HG03095 (cell line): Measurements from ENCODE around the gene CAMSAP1.

Experiments
- ATAC-seq: cut with Tn5 transposase; IDR thresholded peaks from one replicate; pipeline ENCODE4 v1.9.1; 2021; ENCODE audit warnings: moderate library complexity; ENCODE audit not compliant: unreplicated experiment

The CAMSAP1 gene

DNA sequence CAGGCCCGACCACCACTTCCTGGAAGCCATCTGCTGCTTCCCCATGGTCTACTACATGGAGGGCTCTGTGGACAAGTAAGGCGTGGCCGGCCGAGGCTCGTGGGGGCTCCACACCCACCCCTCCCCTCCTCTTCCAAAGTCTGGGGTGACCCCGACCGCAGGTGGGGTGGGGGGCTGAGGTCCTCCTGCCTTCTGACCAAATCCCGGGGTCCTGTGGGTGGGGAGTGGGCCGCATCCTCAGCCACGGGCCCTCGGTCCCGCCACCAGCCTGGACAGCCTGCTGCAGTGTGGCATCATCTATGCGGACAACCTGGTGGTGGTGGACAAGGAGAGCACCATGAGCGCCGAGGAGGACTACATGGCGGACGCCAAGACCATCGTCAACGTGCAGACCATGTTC, 128.9 kb downstream of the CAMSAP1 start:
- no peak for ATAC-seq

DNA sequence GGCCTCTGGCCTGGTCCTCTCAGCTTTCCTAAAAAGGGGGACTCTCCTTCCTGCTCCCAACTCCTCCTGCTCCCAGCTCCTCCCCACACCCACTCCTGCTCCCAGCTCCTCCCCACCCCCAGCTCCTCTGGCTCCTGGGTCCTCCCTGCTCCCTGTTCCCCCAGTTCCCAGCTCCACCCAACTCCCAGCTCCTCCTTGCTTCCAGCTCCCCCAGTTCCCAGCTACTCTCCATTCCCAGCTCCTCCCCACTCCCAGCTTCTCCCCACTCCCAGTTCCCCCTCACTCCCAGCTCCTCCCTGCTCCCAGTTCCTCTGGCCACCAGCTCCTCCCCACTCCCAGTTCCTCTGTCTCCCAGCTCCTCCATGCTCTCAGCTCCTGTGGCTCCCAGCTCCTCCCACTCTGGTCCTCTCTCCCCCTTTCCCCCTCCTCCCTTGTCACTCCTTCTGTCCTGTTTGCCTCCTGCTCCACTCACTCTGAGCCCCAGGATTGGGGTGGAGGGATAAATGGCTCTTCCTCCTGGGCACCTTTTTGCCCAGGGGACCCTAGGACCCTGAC, 129.6 kb downstream of the CAMSAP1 start:
- ATAC-seq, result no peak

DNA sequence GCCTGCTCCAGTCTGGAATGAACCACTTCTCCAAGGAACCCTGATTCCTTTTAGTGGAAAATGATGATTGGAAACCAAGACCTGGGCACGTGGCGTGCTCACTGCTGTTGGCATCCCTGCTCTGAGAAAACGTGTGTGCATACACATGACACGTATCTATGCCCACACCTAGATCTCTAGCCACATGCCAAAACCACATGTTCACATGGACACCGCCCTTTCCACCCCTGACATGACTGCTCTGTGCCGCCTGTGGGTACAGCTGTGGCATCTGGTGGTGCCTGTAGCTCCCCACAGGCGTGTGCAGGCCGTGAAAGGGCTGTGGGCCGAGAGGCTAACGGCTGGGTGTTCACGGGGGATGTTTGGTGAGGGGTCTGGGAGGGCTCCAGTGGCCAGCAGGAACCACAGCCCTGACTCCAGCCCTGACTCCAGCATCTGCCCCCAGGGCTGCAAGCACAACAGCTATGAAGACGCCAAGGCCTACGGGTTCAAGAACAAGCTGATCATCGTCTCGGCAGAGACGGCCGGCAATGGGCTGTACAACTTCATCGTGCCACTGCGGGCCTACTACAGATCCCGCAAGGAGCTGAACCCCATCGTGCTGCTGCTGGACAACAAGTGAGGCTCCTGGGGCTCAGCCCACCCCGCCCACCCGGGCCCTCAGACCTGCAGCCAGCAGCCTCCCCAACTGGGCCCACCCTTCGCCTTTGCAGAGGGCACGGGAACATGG, 130.3 kb downstream of the CAMSAP1 start:
- no peak for ATAC-seq

DNA sequence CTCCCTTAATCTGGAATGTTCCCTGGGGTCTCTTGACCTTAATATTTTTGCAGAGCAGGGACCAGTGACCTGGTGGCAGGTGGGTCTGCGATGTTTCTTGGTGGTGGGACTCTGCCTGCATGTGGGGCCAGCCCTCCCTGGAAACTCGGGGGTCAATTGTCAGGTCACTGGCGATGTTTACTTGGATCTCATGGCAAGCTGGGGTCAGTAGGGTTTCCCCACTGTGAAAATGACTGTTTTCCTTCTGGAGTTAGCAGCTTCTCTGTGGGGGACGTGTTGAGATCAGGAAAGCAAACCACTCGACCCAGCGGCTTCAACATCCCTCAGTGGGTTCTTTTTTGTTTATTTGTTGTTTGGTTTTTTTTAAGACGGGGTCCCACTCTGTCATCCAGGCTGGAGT, 131.4 kb downstream of the CAMSAP1 start:
- no peak for ATAC-seq

DNA sequence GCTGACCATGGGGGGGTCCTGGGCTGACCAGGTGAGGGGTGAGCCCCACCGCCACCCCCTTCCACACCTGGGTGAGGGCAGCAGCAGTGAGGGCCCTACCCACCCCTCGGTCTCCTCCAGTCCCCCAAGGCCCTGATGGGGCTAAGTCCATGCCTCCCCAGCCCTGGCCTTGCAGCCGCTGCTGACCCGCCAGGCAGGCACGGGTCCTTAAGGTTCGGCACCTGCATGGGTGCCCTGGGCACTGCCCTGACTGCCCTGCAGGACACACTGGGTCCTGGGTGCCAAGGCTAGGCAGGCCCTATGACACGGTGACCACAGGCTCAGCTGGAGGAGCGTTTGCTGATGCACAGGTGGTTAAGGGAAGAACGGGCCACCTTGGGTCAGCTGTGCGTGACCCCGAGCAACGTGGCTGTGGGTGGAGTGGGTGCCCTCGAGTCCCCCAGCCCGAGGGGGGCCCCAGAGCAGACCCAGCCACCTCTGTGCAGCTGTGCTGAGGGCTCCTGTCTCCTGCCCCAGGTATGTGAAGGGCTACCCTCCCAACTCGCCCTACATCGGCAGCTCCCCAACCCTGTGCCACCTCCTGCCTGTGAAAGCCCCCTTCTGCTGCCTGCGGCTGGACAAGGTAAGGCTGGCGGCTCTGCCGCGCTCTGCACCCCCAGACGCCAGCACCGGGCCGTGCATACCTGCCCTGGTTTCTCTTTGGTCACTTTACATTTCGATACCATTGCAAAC, 132.4 kb downstream of the CAMSAP1 start:
- no peak for ATAC-seq

DNA sequence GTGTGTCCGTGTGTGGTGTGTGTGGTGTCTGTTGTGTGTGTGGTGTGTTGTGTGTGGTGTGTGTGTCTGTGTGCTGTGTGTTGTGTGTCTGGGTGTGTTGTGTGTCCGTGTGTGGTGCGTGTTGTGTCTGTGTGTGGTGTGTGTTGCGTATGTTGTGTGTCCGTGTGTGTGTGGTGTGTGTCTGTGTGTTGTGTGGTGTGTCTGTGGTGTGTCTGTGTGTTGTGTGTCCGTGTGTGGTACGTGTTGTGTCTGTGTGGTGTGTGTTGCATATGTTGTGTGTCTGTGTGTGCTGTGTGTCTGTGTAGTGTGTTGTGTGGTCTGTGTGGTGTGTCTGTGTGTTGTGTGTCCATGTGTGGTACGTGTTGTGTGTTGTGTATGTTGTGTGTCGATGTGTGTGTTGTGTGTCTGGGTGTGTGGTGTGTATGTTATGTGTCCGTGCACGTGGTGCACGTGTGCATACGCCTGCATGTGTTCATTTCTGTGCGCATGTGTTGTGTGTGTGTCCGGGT, 133.1 kb downstream of the CAMSAP1 start:
- no peak for ATAC-seq

DNA sequence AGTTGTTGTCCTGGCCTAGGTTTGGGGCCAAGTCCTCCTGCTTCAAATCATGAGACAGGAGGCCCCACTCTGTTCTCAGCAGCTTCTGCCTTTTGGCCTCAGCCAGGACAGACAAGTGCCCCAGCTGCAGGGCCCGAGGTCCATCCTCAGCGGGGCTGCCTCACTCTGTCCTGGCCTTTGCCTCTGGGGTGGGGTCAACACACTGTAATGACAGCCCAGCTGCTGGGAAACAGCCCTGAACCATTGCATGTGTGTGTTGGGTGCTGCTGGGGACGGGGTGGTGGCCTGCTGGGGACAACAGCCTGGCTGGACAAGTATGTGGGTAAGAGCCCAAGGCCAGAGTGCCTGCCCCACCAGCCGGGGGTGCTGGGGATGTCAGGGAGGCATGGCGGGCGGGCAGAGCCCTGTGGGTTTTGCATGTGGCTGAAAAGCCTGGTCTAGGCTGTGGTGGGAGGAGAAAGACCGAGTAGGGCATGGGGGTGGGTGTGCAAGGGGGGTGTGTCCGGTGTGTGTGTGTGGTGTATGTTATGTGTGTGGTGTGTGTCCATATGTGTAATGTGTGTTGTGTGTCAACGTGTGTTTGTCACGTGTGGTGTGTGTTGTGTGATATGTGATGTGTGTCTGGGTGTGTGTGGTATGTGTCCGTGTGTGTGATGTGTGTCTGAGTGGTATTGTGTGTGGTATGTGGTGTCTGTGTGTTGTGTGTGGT, 133.7 kb downstream of the CAMSAP1 start:
- ATAC-seq, result no peak

DNA sequence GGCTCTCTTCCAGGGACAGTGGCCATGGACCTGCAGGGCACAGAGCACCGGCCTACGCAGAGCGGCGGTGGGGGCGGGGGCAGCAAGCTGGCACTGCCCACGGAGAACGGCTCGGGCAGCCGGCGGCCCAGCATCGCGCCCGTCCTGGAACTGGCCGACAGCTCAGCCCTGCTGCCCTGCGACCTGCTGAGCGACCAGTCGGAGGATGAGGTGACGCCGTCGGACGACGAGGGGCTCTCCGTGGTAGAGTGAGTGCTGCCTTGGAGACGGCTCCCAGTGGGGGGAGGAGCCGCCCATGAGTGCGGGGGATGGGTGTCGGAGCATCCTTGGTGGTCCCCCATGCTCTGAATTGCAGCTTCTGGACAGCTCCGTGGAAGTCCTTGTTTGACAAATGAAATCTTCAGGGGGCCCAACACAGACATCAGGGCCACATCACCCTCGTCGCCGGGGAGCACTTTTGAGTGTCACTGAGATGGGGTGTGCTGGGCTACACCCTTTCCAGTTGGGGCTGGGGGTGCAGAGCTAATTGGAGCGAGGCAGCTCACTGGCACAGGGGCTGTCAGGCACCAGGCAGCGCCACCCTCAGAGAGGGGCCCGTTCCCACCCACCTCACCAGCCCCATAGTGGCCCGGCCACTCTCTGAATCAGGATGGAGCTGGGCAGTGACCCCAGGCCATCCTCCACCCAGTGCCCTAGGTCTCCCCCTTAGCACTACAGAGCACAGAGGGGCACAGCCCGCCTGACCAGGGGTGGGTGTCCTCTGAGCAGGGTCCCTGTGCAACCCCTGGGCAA, 134.4 kb downstream of the CAMSAP1 start:
- ATAC-seq, result no peak

DNA sequence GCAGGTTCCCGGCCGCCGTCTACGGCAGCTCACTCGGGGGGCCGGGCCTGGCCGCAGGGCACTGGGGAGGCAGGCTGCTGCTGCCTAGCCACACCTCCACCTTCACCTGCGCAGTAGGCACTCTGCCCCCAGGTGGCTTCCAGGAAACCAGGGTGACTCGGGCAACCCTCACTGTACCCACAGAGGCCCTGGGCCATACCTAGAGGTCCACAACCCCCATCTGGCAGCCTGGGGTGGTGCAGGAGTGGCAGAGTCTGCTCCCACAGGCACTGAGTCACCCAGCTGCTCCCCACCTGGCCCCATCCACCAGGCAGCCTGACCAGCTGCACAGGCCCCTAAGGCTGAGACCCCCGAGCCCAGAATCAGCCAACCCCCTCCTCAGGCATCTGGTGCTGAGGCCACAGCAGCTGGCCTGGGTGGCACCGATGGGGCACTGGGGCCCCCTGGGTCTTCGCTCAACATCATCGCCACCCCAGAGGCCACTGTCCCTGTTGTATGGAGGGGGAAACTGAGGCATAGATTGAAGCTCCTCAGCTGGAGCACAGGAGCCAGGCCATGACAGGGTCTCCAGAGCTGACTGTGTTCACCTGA, 135.2 kb downstream of the CAMSAP1 start:
- ATAC-seq, result no peak

DNA sequence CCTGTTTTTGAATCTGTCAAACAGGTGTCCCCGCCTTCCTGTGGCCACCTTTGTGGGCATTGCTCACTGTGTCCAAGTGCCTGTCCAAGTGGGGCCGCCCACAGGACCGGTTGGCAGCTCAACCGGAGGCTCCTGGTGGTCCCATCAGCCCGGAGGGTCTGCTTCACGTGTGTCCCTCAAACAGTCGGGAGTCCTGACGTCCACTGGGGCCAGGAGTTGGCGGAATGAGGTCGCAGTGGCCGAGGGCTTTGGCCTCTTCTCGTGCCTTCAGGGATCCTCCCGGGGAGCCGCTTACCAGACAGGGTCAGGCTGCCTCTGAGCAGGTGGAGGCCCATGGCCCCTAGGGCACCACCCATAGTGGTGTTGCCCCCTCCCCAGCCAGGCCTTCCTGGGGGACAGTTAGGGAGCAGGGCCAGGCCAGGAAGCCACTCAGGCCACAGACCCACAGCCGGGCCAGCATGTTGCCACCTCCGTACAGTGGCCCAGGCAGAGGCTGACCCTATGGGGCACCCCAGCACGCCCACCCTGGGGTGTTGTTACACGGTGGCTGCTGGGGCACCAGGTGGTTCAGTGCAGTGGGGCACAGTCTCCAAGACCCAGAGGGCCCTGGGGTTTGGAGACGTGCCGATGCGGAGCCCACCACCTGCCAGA, 135.8 kb downstream of the CAMSAP1 start:
- no peak for ATAC-seq

DNA sequence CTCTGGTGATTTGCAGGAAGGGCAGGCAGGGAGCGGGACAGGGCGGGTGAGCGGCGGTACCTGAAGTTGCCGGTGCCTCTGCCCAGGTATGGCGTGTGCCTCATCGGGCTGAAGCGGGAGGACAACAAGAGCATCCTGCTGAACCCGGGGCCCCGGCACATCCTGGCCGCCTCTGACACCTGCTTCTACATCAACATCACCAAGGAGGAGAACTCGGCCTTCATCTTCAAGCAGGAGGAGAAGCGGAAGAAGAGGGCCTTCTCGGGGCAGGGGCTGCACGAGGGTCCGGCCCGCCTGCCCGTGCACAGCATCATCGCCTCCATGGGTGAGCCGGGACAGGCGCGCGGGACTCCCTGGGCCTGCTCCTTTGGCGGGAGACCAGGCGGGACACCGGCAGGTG, 136.6 kb downstream of the CAMSAP1 start:
- ATAC-seq, result no peak

DNA sequence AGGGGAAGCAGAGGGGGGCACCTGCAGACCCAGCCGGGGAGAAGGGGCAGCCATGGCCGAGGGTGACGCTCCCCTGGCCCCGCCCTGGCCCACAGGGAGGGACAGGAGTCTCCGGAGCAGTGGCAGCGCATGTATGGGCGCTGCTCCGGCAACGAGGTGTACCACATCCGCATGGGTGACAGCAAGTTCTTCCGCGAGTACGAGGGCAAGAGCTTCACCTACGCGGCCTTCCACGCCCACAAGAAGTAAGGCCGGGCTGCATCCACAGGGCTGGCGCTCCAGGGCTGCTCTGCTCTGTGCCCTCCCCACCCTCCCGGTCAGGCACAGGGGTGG, 137.2 kb downstream of the CAMSAP1 start:
- ATAC-seq, result no peak

DNA sequence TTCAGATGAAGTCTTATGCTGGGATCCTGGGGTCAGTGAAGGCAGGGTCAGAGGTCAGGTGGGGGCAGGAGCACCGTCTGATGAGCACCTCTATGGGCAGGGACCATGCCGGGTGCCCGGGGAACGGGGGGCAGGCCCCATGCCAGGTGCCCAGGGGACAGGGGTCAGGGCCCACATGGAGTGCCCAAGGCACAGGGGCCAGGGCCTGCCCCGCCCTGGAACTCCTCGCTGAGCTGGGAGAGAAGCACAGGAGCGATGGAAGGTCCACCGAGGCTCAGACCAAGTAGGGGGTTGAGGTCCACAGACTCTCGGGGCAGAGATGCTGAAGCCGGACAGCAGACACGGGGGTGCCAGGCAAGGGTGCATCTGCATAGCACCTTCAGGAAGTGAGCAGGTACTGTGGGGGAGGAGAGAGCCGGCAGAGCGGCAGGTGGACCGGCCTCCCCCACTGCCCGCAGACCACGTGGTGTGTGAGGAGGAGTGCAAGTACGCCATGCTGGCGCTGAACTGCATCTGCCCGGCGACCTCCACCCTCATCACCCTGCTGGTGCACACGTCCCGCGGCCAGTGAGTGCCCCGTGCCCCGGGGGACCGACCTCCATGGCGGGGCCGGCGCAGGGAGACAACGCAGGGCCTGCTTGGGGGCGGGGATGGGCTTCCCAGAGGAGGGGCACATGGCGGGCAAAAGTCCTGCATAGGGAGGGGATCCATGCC, 137.7 kb downstream of the CAMSAP1 start:
- ATAC-seq, result no peak

DNA sequence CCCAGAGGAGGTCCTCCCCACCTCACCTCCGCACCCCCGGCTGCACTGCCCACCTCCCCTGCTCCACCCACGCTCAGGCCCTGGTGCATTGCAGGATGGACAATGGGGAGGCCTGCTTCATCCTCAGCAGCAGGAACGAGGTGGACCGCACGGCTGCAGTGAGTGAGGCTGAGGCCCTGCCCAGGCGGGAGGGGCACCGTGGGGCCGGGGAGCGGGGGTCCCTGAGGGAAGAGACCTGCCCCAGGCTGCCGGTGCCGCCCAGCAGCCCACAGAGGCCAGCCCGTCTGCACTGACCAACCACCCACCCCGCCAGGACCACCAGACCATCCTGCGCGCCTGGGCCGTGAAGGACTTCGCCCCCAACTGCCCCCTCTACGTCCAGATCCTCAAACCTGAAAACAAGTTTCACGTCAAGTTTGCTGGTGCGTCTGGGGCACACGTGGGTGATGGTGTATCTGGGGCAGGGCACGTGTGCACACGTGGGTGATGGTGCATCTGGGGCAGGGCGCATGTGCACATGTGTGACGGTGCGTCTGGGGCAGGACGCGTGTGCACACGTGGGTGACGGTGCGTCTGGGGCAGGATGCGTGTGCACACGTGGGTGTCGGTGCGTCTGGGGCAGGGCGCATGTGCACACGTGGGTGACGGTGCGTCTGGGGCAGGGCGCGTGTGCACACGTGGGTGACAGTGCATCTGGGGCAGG, 138.7 kb downstream of the CAMSAP1 start:
- no peak for ATAC-seq

DNA sequence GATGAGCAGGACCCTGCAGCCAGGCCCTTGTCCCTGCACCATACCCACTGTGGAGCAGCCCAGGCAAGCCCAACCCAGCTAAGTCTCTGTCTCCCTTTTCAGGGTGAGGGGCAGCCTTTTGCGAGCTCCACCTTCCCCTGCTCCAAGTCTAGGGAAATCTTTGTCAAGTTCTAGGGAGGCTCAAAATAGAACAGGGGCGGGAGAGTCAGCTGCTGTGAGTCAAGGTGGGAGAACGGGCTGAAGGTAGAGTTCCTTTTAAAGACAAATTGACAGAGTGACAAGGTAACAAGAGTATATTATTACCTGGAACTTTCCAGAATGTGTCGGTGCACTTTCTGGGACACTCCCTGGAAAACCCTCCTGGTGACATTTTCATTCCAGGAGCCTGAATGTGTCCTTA, 140.6 kb downstream of the CAMSAP1 start:
- ATAC-seq, result no peak

DNA sequence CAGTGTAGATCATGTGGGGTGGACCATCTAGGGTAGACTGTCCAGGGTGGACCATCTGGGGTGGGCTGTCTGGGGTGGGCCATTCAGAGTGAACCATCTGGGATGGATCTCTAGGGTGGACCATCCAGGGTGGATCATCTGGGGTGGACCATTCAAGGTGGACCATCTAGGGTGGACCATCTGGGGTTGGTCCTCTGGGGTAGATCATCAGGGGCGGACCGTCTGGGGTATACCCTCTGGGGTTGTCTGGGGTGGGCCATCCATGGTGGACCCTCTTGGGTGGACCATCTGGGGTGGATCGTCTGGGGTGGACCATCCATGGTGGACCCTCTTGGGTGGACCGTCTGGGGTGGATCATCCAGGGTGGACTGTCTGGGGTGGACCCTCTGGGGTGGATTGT, 141.1 kb downstream of the CAMSAP1 start:
- no peak for ATAC-seq

DNA sequence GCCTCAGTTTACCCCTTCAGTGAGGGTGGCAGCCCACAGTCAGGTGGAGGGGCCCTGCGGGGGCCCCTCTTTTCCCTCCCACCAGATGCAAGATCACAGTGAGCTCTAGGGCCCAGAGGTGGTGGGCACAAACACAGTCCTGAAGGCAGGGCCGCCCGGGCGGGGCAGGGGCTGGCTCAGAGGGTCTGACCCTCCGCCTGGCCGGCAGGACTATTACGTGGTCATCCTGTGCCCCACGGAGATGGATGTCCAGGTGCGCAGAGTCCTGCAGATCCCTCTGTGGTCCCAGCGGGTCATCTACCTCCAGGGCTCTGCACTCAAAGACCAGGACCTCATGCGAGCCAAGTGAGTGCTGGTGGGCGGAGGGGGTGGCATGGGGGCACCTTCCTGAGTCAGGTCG, 141.9 kb downstream of the CAMSAP1 start:
- no peak for ATAC-seq

DNA sequence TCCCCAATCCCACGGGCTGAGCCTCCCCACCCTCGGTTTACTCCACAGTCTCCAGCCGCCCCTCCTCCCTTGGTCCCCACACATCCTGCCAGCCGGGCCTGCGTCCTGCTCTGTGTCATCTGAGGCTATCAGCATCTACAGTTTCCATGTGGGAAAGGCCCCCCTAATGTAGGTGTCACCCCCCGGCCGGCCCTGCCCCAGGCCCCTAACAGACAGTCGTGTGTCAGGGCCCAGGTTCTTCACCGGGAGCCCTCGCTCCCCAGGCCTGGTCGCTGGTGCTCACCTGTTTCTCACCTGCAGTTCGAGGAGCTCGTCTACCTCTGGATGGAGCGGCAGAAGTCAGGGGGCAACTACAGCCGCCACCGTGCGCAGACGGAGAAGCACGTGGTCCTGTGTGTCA, 142.6 kb downstream of the CAMSAP1 start:
- no peak for ATAC-seq
